ENCODE data around the gene LONRF3.
"Not testable (repeated sequence)": the region's sequence is repeated elsewhere in the genome, so short reads cannot be mapped to it uniquely, and the experiment has no call there.

The LONRF3 gene

GRCh38 chrX:118983513-118983912, 9.1 kb downstream of the LONRF3 start:
- no peak for DNase-seq (ENCODE audit: low read depth in 1 of 2, low spot score in 1 of 2)

- no peak for DNase-seq (ENCODE audit: low read depth in 1 of 2, low spot score in 1 of 2)
Observed at GRCh38 chrX:118988911-118989310, 14.5 kb downstream of the LONRF3 start.

- no peak for DNase-seq (ENCODE audit: low read depth in 1 of 2, low spot score in 1 of 2)
Observed at GRCh38 chrX:118989886-118990285, 15.5 kb downstream of the LONRF3 start.

GRCh38 chrX:118990512-118991227, 16.3 kb downstream of the LONRF3 start:
- no peak for DNase-seq (ENCODE audit: low read depth in 1 of 2, low spot score in 1 of 2)

GRCh38 chrX:118992441-118993121, 18.2 kb downstream of the LONRF3 start:
- not testable (repeated sequence) for DNase-seq (ENCODE audit: low read depth in 1 of 2, low spot score in 1 of 2)

GRCh38 chrX:119003462-119003861, 29.0 kb downstream of the LONRF3 start:
- DNase-seq (ENCODE audit: low read depth in 1 of 2, low spot score in 1 of 2) = no peak

- peak in 1 of 2 donors; percentile 21 for DNase-seq (ENCODE audit: low read depth in 1 of 2, low spot score in 1 of 2)
Observed at GRCh38 chrX:119004920-119005524, 30.6 kb downstream of the LONRF3 start.

GRCh38 chrX:119007189-119007770, 32.9 kb downstream of the LONRF3 start:
- no peak for DNase-seq (ENCODE audit: low read depth in 1 of 2, low spot score in 1 of 2)

- DNase-seq (ENCODE audit: low read depth in 1 of 2, low spot score in 1 of 2) = peak in 1 of 2 donors; percentile 1
Observed at GRCh38 chrX:119008110-119008744, 33.8 kb downstream of the LONRF3 start.

- no peak for DNase-seq (ENCODE audit: low read depth in 1 of 2, low spot score in 1 of 2)
Observed at GRCh38 chrX:119009071-119009470, 34.7 kb downstream of the LONRF3 start.

- DNase-seq (ENCODE audit: low read depth in 1 of 2, low spot score in 1 of 2) = no peak
Observed at GRCh38 chrX:119010491-119010890, 36.1 kb downstream of the LONRF3 start.

- DNase-seq (ENCODE audit: low read depth in 1 of 2, low spot score in 1 of 2) = no peak
Observed at GRCh38 chrX:119013164-119013563, 38.7 kb downstream of the LONRF3 start.

GRCh38 chrX:119015407-119016237, 41.2 kb downstream of the LONRF3 start:
- DNase-seq (ENCODE audit: low read depth in 1 of 2, low spot score in 1 of 2) = peak in 1 of 2 donors; percentile 19

- no peak for DNase-seq (ENCODE audit: low read depth in 1 of 2, low spot score in 1 of 2)
Observed at GRCh38 chrX:119017077-119017476, 42.7 kb downstream of the LONRF3 start.

- DNase-seq (ENCODE audit: low read depth in 1 of 2, low spot score in 1 of 2) = no peak
Observed at GRCh38 chrX:119025900-119026299, 51.5 kb downstream of the LONRF3 start.

GRCh38 chrX:119026344-119026743, 51.9 kb downstream of the LONRF3 start:
- DNase-seq (ENCODE audit: low read depth in 1 of 2, low spot score in 1 of 2) = not testable (repeated sequence)

- DNase-seq (ENCODE audit: low read depth in 1 of 2, low spot score in 1 of 2) = not testable (repeated sequence)
Observed at GRCh38 chrX:119027960-119028732, 53.7 kb downstream of the LONRF3 start.

- DNase-seq (ENCODE audit: low read depth in 1 of 2, low spot score in 1 of 2) = no peak
Observed at GRCh38 chrX:119028733-119029330, 54.4 kb downstream of the LONRF3 start.

- DNase-seq (ENCODE audit: low read depth in 1 of 2, low spot score in 1 of 2) = not testable (repeated sequence)
Observed at GRCh38 chrX:119029656-119030055, 55.2 kb downstream of the LONRF3 start.

Measured in activated CD4-positive, alpha-beta T cell treated with anti-CD3 and anti-CD28 coated beads, Interleukin-2, amount 50 U/mL, for 24 hours (primary cell).